Retina (tissue), 1 donor: Measurements from ENCODE around the gene IP6K2.

ENCODE experiments used
- DNase-seq: peaks from one replicate; pipeline ENCODE4 v3.0.0-alpha.2; 2016

The IP6K2 gene

DNA sequence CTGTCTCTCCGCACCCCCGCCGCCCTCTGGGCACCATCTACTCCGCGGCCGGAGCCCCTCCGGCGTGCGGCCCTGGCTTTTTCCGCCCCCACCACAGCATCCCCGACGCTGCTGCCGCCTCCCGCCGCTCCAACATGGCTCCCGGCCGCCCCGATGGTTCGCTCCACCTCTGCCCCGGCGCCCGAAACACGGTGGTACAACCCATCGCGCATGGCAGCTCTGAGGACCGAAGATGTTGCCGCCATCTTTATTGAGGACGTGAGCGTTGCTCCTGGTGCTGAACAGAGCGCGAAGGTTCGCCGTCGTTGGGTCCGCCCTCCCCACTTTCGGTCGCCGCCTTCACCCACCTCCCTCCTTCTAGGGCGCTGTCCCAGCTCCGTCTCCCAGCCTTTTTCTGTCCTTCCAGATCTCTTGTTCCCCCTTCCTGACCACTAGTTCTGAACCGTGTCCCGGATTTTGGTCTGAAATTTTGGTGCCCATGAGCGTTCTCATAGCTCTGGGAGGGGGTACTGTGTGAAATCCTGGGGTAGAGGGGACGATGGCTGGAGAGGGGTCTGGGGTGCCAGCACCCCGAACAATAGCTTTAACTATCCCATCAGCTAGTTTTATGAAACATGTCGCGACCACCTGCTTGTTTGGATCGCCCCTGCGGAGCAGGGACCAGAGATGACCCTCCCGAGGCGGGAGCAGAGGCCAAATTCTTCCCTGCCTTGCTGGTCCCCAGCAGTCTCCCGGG, 54.1 kb downstream of the IP6K2 start, which contains the start of gene CELSR3:
Gene CELSR3 (minus strand): TSS at position 134 of the 736 bp plus-strand sequence. CDS start 252 bp downstream, outside the sequence.
- DNase-seq, result peak; percentile 91

DNA sequence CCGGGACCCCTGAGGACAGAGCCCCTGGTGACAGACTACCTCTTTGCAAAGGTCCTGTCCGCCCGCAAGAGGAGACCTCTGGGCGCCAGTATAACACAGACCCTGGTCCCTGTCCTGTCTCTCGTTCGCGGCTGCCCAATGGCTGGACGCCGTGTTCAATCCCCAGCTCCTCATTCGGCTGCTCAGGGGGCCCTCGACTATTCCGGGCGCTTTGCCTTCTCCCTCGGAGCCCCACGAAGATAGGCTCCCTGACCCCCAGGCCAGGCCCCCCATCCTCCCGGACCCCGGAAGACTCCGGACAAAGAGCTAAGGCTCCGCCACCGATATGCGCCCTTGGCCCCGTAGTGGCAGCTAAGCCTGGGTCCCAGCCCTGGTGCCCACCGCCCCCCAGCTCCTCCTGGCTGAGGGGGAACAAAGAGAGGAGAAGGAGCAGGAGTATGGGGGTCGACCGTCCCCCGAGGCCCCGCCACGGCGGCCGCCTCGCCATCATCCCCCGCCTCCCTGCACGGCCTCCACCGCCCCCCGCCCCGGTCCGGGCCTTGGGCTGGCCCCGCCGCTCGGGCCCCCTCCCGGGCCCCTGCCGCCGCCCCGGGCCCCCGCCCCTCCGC, 54.8 kb downstream of the IP6K2 start:
- no peak for DNase-seq

DNA sequence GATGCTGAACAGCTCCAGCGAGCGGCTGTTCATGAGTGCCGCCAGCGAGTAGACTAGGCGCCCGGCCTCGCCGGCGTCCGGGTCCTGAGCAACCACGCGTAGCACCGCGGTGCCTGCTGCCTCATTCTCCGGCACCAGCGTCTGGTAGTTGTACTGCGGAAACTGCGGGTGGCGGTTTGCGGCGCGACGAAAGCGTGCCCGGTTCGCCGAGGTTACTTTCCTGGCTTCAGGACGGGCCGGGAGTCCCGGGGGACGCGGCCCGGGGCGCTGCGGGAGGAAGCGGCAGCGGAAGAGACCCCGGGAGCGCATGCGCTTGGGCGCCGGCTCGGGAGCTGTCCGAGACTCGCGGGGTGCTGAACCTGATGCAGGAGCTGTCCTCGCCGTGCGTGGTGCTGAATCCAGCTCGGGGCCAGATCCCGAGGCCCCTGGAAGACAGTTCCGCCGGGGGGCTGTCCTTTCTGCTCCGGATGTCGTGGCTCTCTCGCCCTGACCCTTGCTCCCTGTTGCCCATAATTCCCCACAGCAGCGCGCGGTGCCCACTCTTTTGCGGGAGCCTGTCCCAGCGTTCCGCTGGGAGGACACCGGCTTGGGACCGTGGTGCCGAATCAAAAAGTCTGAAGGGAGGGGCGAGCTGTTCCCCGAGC, 55.4 kb downstream of the IP6K2 start:
- DNase-seq, result peak; percentile 92

DNA sequence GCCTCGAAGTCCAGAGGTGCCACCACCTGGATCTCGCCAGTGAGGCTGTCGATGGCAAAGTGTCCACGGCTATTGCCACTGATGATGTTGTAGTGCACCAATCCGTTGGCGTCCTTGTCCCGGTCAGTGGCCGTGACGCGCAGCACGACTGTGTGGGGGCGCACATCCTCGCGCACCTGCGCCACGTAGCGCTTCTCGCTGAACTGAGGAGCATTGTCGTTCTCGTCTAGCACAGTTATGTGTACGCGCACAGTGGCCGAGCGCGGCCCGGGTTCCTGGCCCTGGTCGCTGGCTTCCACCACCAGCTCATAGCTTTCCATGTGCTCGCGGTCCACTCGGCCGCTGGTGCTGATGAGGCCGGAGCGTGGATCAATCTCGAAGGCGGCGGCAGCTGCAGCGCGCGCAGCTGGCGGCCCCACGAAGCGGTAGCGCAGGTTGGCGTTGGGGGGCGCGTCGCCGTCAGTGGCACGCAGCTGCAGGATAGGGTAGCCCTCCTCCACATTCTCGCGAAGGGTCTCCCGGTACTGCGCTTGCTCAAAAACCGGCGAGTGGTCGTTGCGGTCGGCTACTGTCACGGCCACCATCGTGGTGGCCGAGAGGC, 56.1 kb downstream of the IP6K2 start:
- DNase-seq, result no peak

DNA sequence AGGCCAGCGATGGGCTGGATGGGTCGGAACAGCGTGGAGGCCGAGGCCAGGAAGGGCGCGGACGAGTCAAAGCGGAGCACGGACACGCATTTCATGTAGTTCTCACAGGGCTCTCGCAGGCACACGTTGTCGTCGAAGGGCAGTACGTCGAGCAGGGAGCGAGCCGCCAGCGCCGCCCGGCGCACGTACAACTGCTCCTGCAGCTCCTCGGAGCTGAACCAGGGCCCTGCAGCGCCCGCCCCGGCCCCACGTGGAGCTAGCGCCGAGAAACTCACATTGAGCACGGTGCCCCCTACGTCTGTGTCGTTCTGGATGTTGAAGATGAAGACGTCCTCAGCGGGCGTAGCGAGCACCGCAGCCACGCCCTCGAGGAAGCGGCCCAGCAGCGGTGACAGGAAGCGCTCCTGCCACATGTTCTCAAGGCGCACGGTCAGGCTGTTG, 60.2 kb downstream of the IP6K2 start:
- no peak for DNase-seq

DNA sequence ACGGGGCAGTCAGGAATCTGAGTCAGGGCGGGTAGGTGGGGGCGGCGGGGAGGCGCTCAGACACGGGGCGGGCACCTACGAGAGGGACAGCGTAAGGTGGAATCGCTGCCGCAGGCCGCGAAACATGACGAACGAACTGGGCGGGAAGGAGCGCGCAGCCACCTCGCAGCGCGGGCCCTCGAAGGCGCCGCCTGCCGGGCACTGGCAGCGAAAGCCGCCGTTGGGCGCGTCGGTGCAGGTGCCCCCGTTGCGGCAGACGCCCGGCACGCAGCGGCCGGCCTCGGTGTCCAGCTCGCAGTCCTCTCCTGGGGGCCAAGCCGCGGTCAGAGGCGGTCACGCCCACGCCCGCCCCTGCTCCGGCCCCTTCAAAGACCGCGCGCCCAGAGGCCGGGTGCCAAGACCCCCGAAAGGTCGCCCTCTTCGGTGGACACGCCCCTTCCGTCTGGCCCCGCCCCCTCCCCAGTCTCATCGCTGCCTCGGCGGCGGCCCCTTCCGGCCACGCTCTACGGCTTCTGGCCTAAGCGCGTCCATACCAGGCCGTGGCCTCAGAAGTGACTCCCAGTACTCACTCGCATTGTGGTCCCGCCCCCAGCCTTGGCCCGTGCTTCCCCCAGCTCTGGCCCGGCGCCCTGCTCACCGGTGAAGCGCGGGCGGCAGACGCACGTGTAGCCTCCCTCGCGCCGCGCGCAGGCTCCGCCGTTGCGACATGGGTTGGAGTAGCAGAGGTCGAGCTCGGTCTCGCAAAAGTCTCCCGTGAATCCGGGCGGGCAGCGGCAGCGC, 60.8 kb downstream of the IP6K2 start:
- peak; percentile 93 for DNase-seq

DNA sequence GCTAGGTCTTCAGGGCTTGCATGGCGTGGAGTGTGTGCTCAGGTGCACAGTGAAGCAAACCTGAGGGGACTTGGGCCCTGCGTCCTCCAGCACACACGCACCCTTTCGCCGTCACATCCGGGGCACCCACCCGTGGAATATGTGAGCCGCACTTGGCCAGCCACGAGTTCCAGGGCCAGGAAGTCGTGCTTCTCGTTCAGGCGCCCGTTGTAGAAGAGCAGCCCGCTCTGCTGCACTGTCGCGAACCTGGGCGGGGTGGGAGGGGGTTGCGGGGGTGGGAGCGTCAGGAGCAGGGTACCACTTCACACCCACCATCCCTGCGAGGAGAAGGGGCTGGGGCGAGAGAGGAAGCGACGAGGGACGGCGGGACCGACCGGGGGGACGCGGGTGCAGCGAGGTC, 61.4 kb downstream of the IP6K2 start:
- no peak for DNase-seq

DNA sequence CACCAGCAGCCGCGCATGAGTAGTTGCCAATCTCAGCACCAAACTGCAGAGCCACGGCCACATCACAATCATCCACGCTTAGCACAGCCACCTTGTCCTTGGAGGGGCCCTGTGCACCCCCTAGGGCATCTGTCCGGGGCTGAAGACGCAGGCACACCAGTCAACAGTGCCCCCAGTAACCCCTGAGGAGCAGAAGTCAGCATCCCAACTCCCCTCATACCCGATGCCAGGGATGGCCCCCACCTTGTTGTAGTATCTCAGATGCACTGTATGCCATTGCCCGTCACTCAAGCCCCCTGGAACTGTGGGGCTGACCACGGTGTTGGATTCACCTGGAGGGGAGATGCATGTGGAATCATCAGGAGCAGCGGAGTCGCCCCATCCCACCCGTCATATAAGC, 62.0 kb downstream of the IP6K2 start:
- no peak for DNase-seq

DNA sequence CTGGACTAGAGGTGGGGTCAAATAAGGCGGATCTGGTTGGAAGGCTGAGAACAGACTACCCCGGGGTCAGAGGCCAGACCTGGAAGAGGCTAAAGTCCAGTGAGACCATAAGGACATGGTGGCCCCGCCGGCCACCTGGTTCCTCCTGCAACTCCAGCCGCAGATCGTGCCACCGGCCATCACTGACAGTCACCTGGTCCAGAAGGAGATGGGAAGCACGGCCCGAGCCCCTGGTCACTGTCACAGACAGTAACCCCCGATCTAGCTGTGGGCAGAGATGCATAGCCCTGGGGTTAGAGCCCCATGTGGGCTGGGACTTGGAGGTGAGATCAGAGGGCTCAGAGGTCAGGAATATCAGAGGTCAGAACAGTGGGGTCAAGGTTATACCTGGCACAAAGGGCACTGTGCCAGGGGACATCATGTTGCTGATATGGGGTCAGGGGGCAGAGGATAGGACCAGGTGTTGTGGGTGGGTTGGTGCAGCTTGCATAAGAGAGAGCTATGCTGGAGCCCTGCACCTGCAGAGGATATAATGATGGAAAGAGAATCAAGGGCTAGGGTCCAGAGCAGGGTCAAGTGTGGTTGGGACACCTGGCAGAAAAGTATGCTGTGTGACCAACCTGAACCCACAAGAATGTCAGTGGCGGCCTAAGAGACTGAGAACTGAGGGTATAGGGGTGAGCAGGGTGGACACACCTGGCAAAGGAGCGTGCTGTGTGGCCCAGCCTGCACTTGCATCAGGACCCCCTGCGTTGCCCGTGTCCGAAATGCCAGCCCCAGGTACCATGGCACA, 63.9 kb downstream of the IP6K2 start:
- no peak for DNase-seq

DNA sequence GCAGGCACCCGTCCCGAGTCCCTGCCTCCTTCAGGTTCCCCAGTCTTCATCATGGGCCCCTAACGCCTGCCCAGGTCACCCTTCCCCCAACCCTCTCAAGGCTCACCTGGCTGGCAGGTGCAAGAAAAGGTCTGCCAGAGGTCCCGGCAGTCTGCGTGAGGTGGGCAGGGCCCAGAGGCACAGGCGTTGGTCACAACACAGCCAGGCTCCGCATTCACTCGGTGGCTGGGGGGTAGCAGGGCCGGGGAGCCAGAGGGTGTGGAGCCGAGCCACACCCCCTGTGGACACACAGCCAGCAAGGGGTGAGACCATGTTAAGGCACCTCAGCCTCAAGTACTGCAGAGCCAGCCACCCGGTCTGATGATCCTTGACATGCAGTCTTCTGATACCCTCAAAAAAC, 65.2 kb downstream of the IP6K2 start:
- no peak for DNase-seq

DNA sequence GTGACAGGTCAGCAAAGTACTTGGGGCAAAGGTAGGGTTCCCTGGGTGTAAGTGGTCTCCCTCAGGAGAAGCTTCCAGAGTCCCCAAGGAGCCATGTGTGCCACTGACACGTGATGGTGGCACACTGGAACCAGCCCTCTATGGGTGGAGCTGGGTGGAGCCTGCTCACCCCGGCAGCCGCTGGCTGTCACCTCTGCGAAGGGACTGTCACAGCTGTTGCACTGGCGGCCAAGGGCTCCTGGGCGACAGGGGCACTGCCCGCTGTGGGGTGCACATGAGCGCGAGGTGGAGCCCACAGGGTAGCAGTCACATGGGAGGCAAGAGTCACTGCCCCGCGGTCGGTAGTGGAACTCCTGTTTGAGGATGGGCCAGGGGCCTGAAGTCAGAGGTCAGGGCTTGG, 66.3 kb downstream of the IP6K2 start:
- no peak for DNase-seq

DNA sequence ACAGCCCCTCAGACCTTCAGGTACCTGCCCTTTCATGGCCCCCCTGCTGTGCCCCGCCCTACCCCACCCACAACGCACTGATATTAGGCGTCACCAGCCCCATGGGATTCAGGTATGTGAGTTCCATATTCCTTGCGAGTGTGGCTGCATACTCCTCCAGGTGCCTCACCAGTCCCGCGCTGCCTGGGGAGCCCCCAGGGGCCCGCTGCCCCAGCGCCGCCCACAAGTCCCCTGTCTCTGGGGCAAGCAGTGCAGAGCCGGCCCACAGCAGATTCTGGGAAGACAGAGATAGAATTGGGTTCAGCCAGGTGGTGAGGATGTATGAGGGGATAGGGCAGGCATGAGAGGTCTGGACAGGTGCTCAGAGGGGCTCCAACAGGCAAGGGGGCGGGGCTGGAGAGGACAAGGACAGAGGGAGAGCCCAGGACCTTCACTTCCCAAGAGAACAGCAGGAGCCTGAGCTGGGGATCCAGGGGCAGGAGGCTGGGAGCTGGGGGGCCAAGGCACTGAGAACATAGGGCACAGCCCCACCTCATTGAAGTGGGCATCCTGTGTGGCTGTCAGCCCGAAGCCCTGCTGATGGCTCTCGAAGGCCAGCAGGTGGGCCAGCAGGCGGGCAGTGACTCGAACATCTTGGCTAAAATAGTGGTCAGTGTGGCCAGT, 68.7 kb downstream of the IP6K2 start:
- no peak for DNase-seq

DNA sequence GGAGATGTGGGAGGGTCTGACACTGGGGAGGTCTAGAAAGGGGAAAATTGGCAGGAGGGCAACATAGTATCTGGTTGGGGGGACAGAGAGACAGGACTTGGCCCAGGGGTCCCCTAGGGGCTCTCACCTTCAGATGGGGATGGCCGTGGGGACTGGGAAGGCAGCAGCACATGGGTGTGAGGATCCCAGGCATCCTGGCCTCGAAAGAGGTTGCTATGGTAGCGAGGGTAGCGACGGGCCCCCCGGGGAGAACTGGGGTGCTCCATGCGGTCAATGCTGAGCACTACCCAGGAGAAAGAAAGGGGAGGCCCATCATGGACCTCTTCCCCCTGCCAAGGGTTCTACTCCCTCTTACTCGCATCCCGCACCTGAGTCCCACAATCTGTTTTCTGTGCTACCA, 69.3 kb downstream of the IP6K2 start:
- no peak for DNase-seq

DNA sequence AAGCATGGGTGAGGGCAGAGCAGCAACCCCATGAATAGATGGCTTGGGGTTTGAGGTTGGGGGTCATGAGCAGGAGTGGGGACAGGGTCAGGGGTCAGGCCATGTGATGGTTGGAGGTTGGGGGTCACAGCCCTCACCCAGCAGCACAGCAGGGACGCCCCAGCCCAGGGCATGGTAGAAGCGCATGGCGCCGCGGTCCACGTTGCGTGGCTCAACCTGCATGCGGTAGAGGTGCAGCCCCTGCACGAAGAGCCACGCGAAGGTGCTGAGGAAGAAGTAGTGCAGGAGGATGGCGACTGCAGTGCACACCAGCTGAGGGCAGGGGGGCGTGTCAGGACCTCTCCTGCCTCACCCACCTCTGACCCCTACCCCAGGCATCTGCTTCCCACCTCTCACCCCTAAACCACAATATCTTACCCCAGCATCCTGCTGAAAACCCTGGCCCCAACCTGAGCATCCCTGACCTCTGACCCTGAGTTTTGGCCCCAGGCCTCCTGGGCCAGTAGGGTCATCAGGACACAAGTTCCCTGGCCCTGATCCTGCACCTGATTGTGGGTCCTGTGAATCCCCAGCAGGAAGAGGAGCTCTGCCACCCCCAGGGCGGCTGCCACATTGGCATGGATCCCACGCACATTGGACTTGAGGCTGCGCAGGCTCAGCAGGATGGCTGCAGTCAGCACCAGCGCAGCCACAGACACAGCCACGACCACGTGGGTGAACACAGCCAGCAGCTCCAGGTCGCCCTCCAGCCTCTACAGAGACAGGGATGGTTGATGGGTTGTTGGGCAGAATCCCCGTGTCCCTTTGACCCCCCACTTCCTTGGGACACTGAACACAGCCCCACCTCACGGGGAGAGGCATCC, 71.9 kb downstream of the IP6K2 start:
- no peak for DNase-seq

DNA sequence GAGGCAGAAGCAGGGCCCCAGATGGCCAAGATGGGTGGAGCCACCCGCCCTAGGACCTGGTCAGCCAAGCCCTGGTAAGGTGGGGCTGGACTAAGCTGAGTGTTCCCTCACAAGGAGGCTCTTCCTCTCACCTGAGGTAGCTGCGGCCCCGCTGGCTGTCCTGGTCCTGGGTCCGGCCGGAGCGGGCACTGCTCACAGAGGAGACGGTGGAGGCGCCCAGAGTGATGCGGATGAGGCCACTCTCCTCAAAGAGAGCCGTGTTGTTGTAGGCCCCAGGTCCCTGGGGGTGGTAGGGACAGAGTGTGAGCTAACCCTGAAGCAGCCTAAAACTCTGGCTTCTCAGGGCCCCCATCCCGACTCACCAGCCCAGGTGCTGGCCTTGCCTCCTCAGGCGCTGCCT, 74.4 kb downstream of the IP6K2 start:
- no peak for DNase-seq

DNA sequence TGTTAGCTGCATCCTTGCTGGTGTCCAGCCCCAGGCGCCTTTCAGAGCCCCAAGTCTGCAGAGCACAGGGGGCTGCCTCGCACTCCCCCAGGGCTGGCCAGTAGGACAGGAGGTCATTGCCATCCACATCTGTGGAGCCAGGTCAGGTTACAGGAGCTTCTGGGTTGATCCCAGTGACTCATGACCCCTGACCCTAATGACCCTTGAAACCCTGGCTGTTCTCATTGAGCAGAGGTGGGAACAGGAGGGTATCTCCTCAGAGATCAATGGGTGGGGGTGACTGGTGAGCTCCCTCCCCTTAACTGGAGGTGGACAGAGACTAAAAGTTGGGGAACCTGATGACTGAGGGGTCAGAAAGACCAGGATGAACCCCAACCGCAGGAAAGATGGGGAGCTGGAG, 75.6 kb downstream of the IP6K2 start:
- no peak for DNase-seq

DNA sequence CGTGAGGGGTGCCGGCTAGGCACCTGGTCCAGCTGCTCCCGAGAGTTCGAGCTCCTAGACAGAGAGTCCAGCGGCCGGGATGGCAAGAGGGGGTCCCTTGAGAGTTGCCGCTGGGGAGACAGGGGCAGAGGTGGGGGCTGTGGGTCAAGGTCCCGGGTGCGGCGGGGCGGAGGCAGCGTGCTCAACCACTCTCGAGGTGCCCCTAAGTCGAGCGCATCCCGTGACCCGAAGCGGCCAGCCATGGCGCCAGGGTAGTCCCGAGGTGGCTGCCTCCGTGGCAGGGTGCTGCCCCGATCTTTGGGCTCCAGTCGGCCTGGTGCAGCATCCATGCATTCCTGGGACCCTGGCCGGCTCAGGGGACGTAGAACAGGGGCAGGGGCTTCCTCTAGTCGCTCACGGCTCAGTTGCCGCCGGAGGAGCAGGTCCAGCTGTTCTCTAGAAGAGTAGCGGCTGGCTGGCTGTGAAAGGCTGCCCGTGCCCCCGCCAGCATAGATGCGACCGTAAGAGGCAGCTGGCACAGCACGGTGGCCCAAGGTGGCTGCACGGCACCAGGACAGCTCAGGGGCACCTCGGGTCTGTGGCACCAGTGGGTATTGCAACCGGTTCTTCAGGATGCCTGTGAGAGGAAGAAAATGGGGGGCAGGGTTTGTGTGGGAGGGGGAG, 76.9 kb downstream of the IP6K2 start:
- no peak for DNase-seq
